Ishikawa (cell line): Measurements from ENCODE around the gene CEP43.

Experiments used
- CEBPB ChIP-seq: IDR thresholded peaks from 2 replicates; pipeline ENCODE4 v1.6.1; 2012
- CREB1 ChIP-seq: IDR thresholded peaks from 2 replicates; pipeline ENCODE4 v1.6.1; 2012; ENCODE audit warnings: low read depth
- EGR1 ChIP-seq: IDR thresholded peaks from 2 replicates; pipeline ENCODE4 v1.6.1; 2012
- EP300 ChIP-seq: IDR thresholded peaks from 2 replicates; pipeline ENCODE4 v1.6.1; 2012; ENCODE audit warnings: borderline replicate concordance
- FOXM1 ChIP-seq: IDR thresholded peaks from 2 replicates; pipeline ENCODE4 v1.6.1; 2012; ENCODE audit warnings: low read depth, borderline replicate concordance
- MAX ChIP-seq: IDR thresholded peaks from 2 replicates; pipeline ENCODE4 v1.6.1; 2012
- NFIC ChIP-seq: IDR thresholded peaks from 2 replicates; pipeline ENCODE4 v1.6.1; 2012
- RAD21 ChIP-seq: IDR thresholded peaks from 2 replicates; pipeline ENCODE4 v1.6.1; 2012; ENCODE audit warnings: low read depth
- TAF1 ChIP-seq: IDR thresholded peaks from 2 replicates; pipeline ENCODE4 v1.6.1; 2012; ENCODE audit warnings: low read depth, mild to moderate bottlenecking
- TCF12 ChIP-seq: IDR thresholded peaks from 2 replicates; pipeline ENCODE4 v1.6.1; 2012; ENCODE audit warnings: low read depth
- TEAD4 ChIP-seq: IDR thresholded peaks from 2 replicates; pipeline ENCODE4 v1.6.1; 2012
- USF1 ChIP-seq: IDR thresholded peaks from 2 replicates; pipeline ENCODE4 v1.6.1; 2012
- YY1 ChIP-seq: IDR thresholded peaks from 2 replicates; pipeline ENCODE4 v1.6.1; 2012; ENCODE audit warnings: low read depth
- ZBTB7A ChIP-seq: IDR thresholded peaks from 2 replicates; pipeline ENCODE4 v1.6.1; 2012; ENCODE audit warnings: low read depth
- TF ChIP-seq, protein P1 (sequence below): IDR thresholded peaks from 2 replicates; pipeline ENCODE4 v1.6.1; 2012; ENCODE audit warnings: low read depth, mild to moderate bottlenecking

The CEP43 gene

DNA sequence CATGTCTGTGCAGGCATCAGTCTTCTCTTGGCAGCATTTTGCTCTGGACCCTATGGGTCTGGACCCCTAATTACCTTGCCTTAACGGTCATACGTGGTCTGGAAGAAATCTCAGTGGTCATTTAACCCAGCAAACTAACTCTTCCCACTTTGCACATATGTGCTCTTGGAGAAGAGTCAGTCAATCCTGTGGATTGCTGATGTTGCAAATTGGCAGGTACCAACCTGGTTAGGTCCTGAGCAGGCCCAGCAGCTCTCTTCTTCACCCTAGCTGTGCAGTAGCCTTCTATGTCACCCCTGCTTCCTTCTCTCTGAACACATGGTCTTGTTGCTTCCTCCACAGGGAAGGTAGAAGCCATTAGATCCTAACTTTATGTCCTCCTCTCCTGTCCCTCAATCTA is 1.6 kb downstream of the CEP43 start:
- TF ChIP-seq USF1 (no peak), EGR1 (no peak), YY1 (no peak), CREB1 (no peak), FOXM1 (no peak), TAF1 (no peak), TCF12 (no peak), TEAD4 (no peak), RAD21 (no peak), CEBPB (no peak), EP300 (no peak)
- TF ChIP-seq, protein P1, sequence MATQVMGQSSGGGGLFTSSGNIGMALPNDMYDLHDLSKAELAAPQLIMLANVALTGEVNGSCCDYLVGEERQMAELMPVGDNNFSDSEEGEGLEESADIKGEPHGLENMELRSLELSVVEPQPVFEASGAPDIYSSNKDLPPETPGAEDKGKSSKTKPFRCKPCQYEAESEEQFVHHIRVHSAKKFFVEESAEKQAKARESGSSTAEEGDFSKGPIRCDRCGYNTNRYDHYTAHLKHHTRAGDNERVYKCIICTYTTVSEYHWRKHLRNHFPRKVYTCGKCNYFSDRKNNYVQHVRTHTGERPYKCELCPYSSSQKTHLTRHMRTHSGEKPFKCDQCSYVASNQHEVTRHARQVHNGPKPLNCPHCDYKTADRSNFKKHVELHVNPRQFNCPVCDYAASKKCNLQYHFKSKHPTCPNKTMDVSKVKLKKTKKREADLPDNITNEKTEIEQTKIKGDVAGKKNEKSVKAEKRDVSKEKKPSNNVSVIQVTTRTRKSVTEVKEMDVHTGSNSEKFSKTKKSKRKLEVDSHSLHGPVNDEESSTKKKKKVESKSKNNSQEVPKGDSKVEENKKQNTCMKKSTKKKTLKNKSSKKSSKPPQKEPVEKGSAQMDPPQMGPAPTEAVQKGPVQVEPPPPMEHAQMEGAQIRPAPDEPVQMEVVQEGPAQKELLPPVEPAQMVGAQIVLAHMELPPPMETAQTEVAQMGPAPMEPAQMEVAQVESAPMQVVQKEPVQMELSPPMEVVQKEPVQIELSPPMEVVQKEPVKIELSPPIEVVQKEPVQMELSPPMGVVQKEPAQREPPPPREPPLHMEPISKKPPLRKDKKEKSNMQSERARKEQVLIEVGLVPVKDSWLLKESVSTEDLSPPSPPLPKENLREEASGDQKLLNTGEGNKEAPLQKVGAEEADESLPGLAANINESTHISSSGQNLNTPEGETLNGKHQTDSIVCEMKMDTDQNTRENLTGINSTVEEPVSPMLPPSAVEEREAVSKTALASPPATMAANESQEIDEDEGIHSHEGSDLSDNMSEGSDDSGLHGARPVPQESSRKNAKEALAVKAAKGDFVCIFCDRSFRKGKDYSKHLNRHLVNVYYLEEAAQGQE = no peak

- TF ChIP-seq NFIC = peak; percentile 71
- no peak for TF ChIP-seq TCF12
Measured at GRCh38 chr6:167005350-167006159, 6.4 kb downstream of the CEP43 start.

- no peak for TF ChIP-seq EP300
- TF ChIP-seq MAX = no peak
- no peak for TF ChIP-seq TAF1
- TF ChIP-seq, protein P1 = no peak
- no peak for TF ChIP-seq TEAD4
- no peak for TF ChIP-seq ZBTB7A
- TF ChIP-seq FOXM1 = no peak
Measured at GRCh38 chr6:167007985-167008384, 8.8 kb downstream of the CEP43 start.

DNA sequence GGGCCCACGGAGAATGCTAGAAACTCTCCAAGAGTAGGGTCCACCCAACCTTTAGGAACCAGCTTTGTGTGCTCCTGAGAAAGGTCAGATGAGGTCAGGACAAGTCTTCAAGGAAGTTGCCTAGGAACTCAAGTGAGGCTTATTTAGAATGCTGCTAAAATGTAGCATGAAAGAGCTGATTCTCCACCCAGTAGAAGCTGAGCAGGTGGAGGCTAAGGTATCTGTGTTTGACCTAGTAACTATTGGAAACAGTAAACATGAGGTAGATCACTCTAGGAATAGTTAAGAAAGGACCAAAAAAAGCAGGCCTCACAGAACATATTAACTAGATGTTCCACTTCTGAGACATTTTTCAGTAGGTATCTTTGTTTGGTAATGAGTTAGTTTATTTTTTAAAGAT is 13.9 kb downstream of the CEP43 start:
- TF ChIP-seq TEAD4 (no peak), YY1 (no peak), MAX (no peak), USF1 (no peak), EP300 (no peak), RAD21 (no peak), NFIC (no peak), FOXM1 (no peak), CREB1 (no peak), CEBPB (no peak), ZBTB7A (no peak), EGR1 (no peak), TAF1 (no peak), TCF12 (no peak)
- TF ChIP-seq, protein P1 = no peak

DNA sequence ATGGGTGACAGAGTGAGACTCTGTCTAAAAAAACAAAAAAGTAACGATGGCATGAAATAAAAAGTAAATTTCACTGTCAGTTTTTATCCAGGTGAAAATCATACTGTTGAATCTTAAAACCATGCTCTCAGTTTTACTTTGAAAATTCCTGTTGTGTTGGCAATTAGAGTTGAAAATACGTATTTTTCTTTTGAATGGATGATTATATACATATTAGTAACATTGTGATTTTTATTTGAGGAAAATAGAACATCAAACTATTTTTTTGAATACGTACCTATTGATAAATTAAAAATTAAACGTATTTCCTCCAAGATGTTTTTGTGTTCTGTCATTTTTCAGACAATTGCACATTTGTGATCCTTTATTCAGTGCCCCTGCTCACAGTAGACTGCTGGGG is 14.7 kb downstream of the CEP43 start:
- TF ChIP-seq NFIC (no peak), USF1 (no peak), ZBTB7A (no peak), MAX (no peak), TCF12 (no peak), CEBPB (no peak), CREB1 (no peak), EP300 (no peak), RAD21 (no peak), EGR1 (no peak), FOXM1 (no peak), TEAD4 (no peak), YY1 (no peak), TAF1 (no peak)
- TF ChIP-seq, protein P1 = no peak
